ENCODE data around the gene ZFPM1.
"Not testable (repeated sequence)": the region's sequence is repeated elsewhere in the genome, so short reads cannot be mapped to it uniquely, and the experiment has no call there.

The ZFPM1 gene

DNA sequence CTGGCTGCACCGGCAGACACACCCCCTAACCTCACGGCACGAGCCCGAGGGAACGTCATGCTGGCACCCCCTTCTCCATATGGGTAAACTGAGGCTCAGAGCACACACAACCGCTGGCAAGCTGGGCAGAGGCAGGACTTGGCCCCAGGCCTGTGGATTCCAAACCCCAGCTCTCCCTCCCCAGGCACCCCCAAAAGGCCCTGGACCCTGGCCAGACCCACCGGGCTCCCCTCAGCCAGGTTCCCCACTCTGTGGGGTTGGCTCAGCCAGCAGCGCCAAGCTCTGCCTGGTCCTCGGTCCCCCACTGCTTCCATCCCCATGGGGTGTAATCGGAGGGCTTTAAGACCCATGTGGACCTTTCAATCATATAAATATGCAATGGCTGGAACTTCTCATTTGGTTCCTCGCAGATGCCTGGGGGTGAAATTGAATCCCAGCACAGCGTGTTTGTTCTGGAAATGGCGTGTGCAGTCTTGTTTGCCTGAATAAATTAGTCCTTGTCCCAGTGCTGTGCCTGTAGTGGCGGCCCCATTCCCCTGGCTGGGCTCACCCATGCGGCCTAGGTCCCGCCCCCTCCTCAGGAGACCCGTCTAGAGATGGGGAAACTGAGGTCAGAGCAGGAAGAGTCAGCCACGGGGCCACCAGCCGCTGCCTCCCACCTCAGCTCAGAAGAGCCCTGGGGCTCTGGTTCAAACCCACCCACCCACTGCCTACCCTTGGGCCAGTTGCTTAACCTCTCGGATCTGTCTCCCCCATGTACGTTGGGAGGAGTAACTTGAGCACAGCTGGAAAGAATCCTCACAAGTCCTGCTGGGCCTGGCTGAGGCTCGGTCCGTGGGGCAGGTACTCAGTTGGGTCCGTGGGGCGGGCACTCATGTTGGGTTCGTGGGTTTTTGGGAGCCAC lies 57.3 kb downstream of the ZFPM1 start:
- in situ Hi-C loops (cut with MboI; ENCODE audit: low sequenced_read_pairs): no loop called here

DNA sequence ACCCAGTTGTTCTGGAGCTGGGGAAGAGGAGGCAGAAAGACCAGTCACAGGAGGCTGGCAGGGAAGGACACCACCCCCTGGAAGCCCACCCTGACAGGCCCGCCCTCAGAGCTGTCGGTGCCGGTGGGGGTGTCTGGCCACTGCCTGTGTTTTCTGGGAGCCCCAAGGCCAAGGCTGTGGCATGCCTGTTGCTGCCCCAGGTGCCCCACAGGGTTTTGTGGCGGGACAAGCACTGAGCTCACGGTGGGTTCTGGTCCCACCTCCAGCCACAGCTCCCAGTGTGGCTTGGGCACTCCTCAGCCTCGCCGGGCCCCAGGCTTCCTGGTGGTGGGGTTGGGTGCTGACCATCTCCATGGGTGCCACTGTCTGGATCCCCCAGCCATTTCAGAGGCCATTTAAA lies 58.0 kb downstream of the ZFPM1 start:
- in situ Hi-C loops (cut with MboI; ENCODE audit: low sequenced_read_pairs): no loop called here

DNA sequence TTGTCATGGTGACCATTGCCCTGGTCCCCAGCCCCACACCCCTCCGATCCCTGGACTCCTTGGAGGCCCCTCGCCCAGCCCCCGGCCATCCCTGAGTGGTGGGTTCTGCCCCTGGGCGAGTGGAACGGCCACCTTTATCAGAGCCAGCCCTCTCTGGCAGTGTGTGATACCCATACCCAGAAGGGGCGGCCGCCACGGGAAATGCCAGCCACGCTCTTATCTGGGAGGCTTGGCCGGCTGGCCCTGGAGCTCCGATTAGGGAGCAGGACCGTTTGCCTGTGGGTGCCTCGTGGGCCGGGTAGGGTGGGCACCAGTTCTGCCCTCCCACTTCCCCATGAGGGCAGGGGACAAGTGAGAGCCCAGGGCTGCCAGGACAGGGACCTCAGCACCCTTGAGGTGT lies 58.8 kb downstream of the ZFPM1 start:
- in situ Hi-C loops (cut with MboI; ENCODE audit: low sequenced_read_pairs): no loop called here

DNA sequence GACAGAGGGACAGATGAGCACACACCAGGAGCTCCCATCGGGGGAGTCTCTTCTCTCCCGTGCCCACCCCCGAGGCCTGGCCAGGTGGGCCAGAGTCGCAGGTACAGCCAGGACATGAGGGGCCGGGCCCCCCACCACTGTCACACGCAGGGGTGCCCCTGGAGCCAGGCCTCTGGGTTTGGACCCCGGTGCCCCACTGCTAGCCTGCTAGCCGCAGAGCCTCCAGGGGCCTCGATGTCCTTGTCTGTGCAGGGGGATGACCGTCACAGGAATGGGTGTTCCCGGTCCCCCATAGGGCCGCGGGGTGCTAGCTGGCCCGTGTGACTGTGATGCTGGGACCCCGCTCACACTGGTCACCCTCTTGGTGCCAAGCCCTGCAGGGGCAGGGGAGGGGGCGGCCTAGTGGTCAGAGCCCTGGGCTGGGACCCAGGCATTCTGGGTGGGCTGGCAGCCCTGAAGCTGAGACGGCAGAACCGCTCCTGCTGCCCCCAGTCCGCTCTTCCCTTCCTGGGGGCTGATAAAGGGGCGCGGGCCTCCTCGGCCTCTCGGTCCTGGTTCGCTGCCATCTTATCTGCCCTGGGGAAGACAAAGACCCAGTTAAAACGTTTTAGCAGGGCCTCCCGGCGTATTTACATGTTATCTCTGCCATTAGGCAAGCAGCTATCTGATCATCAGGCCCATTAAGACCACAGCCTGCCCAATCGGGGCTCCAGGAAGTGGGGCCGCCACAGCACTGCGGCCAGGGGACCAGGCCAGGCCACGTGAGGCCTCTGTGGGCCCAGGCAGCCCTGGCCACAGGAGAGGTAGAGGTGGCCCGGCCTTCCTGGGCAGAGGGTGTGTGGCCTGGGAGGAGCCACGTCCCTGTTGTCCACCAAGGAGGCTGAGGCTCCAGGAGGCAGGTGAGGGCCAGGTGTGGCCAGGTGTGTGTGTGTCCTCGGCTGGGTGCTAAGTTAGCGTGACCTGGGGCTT lies 59.9 kb downstream of the ZFPM1 start:
- in situ Hi-C loops (cut with MboI; ENCODE audit: low sequenced_read_pairs): no loop called here

DNA sequence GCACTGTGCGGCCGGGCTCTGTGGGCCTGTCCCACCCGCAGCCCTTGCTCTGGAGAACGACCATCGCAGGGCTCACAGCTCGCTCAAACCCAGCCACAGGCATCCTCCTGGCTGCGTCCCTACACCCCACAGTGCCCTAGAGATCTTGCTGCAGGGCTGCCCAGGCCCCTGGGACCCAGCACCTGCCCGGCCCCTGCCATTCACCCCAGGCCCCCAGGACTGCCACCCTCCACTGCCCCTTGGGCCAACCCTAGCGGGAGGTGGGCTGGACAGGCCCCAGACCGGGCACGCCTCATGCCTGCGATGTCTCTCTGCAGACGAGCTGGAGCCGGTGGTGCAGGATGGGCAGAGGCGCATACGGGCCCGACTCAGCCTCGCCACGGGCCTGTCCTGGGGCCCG lies 61.0 kb downstream of the ZFPM1 start:
- in situ Hi-C loops (cut with MboI; ENCODE audit: low sequenced_read_pairs): no loop called here

DNA sequence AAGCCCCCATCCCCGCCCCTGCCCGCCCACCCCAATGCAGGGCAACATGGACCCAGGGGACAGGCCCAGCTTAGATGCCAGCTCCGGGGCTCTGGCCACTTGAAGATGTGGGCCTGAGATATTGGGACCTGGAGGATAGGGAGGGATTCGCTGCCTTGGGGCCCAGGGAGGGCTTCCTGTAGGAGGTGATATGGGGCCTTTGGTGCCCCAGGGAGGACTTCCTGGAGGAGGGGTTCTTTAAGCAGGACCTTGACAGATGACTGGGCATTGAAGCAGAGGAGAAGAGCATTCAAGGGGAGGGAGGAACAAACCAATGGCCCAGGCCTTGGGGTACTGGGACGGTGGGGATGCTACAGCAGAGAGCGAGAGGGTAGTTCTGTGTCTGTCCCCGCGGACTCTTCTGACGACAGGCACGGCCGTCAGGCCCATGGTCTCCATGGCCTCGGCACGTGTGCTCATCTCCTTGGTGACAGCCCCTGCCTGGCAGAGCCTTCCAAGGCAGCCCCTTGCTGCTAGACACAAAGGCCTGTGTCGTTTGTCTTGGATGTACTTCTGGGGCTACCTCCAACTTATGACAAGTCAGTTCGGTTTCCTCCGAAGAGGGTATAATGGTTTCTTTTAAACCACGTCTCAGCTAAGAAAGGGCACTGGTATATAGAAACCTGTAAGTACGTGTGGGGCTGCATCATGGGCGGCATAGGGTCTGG lies 61.6 kb downstream of the ZFPM1 start:
- in situ Hi-C loops (cut with MboI; ENCODE audit: low sequenced_read_pairs): no loop called here

DNA sequence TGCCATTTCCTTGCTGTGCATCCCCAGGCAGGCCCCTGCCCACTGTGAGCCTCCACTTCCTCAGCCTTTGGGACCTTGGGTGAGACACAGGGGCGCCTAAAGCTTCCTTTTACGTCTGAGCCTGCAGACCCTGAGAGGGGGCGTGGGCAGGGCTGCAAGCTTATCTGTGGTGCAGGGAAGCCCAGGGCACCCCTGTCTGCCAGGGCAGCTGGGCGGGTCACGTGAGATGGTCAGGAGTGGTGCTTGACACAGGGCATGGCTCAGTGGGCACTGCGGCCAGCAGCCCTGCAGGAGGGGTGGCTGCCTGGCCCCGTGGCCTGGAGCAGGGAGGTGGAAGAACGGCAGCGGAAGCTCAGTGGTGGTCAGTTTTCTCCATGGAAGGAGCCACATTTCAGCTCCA lies 62.3 kb downstream of the ZFPM1 start:
- in situ Hi-C loops (cut with MboI; ENCODE audit: low sequenced_read_pairs): no loop called here

DNA sequence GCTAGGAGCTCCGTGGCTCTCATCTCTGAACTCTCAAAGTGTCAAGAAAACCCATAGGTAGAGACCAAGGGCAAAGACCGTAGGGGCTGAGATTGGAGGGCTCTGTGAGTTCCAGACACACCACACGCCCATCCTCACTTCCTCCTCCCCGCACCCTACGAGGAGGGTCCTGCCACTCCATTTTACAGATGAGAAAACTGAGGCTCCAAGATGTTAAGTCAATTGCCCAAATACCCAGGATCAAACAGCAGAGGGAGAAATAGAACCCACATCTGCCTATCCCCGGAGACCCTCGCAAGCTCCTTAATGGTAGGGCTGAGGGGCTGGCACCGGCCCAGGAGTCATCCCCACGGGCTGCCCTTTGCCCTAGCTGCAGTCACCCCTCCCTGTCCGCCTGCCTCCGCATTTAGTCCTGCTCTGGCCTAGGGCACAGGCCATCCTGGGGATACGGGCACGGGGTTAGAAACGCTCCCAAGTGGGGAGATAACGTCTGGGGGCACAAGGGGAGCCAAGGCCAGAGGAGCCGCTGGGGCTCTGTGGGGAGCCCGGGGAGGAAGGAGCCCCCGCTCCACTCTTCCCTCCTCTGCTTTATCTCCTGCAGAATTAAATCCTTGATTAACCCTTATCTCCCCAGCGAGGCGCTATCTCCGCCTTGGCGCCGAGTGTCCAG lies 63.0 kb downstream of the ZFPM1 start:
- in situ Hi-C loops (cut with MboI; ENCODE audit: low sequenced_read_pairs): no loop called here

DNA sequence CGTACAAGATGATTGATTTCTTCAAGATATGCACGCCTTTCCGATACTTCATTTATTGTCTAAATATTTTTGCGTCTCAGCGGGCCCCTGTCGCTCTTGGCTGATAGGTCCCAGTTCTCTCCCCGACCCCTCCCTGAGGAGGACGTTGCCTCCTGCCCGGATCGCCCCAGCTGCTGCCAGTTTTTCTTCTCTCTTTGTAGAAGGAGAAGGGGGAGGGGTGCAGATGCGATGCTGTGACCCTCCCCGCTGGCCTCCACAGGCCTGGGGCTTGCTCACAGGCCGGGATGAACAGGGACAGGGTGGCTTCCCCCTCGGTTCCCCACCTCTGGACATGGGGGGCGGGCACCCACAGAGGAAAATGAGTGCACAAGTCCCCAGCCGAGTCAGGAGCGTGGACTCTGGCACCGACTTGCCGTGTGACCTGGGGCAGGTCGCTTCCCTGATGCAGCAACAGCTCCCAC lies 63.6 kb downstream of the ZFPM1 start:
- in situ Hi-C loops (cut with MboI; ENCODE audit: low sequenced_read_pairs): no loop called here

DNA sequence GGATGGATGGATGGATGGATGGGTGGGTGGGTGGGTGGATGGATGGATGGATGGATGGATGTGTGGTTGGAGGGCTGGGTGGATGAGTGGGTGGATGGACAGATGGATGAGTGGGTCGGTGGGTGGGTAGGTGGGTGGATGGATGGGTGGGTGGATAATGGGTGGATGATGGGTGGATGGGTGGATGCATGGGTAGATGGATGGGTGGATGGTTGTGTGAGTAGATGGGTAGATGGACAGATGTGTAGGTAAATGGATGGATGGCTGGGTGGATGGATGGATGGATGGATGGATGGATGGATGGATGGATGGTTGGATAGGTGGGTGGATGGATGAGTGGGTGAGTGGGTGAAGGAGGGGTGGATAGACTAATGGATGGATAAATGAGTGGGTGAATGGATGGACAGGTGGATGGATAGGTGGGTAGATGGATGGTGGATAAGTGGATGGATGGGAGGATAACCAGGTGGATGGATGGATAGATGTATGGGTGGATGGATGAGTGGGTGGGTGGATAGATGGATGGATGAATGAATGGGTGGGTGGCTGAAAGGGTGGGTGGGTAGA lies 64.2 kb downstream of the ZFPM1 start:
- in situ Hi-C loops (cut with MboI; ENCODE audit: low sequenced_read_pairs): not testable (repeated sequence)

DNA sequence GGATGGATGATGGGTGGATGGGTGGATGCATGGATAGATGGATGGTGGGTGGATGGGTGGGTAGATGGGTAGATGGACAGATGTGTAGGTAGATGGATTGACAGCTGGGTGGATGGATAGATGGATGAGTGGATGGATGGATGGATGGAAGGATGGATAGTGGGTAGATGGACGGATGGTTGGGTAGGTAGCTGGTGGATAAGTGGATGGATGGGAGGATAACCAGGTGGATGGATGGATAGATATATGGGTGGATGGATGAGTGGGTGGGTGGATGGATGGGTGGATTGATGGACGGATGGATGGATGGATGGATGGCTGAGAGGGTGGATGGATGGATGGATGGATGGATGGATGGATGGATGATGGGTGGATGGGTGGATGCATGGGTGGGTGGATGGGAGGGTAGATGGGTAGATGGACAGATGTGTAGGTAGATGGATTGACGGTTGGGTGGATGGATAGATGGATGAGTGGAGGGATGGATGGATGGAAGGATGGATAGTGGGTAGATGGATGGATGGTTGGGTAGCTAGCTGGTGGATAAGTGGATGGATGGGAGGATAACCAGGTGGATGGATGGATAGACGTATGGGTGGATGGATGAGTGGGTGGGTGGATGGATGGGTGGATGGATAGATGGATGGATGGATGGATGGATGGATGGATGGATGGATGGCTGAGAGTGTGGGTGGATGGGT lies 65.5 kb downstream of the ZFPM1 start:
- in situ Hi-C loops (cut with MboI; ENCODE audit: low sequenced_read_pairs): not testable (repeated sequence)

DNA sequence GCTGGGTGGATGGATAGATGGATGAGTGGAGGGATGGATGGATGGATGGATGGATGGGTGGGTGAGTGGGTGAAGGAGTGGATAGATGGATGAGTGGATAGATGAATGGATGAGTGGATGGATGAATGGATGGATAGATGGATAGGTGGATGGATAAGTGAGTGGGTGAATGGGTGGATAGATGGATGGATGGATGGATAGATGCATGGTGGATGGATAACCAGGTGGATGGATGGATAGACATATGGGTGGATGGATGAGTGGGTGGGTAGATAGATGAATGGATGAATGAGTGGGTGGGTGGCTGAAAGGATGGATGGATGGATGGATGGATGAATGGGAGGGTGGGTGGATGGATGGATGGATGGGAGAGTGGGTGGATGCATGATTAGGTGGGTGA lies 66.2 kb downstream of the ZFPM1 start:
- in situ Hi-C loops (cut with MboI; ENCODE audit: low sequenced_read_pairs): no loop called here

DNA sequence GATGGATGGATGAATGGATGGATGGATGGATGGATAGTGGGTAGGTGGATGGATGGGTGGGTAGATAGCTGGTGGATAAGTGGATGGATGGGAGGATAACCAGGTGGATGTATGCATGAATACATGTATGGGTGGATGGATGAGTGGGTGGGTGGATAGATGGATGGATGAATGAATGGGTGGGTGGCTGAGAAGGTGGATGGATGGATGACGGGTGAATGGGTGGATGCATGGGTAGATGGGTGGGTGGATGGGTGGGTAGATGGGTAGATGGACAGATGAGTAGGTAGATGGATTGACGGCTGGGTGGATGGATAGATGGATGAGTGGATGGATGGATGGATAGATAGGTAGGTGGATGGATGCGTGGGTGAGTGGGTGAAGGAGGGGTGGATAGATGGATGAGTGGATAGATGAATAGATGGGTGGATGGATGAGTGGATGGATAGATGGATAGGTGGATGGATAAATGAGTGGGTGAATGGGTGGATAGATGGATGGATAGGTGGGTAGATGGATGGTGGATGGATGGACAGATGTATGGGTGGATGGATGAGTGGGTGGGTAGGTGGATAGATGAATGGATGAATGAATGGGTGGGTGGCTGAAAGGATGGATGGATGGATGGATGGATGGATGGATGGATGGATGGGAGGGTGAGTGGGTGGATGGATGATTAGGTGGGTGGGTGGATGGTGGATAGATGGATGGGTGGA lies 67.0 kb downstream of the ZFPM1 start:
- in situ Hi-C loops (cut with MboI; ENCODE audit: low sequenced_read_pairs): no loop called here

DNA sequence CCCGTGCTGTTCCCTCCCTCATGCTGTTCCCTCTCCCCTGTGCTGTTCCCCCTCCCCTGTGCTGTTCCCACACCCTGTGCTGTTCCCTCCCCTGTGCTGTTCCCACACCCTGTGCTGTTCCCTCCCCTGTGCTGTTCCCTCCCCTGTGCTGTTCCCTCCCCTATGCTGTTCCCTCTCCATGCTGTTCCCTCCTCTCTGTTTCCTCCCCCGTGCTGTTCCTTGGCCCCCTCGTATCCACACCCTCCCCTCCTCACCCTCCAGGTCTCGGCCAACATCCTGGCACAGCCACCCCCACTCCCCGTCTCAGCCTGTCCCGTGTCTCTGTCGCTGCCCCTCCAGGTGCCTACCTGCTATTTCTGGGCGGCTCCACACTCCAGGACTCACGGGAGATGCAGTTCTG lies 68.6 kb downstream of the ZFPM1 start:
- in situ Hi-C loops (cut with MboI; ENCODE audit: low sequenced_read_pairs): no loop called here

DNA sequence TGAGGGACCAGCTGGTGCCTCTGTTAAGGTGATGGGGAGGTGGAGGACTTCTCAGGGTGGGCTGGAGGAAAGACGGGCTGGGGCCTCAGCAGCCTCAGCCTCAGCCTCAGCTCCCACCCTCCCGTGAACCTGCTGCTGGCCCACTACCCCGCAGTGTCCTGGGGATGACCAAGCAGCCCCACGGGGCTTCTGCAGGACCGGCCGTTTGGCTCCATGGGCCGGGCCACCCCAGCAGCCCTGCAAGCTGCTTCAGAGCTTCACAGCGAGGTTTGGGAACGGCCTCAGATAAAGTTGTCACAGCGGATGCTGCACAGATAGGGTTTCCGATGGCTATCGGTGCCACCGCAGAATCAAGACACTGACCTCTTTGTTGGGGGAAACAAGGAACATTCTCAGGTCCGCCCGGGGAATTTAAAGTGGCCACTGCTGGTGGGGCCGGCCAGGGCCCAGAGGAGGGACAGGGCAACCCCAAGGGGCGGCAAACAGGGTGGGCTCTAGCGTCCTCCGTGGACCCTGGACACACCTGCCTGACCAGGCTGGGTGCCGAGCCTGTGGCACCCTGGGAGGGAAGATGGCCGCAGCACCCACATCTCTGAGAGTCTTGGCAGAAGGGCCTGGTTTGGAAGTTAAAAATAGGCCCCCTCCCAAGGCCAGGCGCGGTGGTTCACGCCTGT lies 69.3 kb downstream of the ZFPM1 start:
- in situ Hi-C loops (cut with MboI; ENCODE audit: low sequenced_read_pairs): no loop called here

DNA sequence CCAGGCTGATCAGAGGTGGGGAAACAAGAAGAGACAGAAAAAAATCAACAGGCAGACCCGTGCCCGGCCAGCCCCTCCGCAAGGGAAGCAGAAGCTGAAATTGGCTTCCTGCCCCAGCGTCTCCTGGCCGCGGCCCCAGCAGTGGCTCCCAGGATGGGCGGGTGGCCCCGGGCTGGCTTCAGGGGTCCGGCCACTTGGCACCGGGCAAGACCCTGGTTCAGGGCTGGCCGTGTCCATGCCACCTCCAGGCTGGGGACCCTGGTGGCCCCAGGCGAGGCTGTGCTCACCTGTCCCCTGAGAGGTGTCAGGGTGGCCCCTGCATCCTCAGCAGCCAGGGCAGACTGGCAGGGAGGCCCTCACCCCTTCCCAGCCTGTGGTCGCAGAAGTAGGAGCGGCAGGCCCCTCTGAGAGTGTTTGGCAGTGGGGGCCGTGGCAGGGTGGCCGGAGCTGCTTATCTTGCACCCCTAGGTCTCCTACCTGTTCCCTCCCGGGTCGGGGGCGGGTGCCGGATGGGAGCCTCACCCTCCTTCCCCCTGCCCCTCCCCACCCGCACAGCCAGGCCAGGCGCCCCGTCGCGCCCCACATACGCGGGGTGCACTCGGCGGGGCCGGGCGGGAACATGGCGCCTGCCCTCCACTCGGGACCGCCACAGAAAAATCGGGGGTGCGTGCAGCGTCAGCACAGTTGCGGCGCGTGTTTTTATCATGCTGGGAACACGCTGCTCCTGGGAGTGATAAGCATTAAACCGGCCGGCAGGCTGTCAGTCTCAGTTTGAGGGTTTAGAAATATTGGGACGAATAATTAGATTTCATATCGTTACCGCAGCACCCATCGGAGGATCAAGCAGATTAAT lies 70.5 kb downstream of the ZFPM1 start:
- in situ Hi-C loops (cut with MboI; ENCODE audit: low sequenced_read_pairs): no loop called here

DNA sequence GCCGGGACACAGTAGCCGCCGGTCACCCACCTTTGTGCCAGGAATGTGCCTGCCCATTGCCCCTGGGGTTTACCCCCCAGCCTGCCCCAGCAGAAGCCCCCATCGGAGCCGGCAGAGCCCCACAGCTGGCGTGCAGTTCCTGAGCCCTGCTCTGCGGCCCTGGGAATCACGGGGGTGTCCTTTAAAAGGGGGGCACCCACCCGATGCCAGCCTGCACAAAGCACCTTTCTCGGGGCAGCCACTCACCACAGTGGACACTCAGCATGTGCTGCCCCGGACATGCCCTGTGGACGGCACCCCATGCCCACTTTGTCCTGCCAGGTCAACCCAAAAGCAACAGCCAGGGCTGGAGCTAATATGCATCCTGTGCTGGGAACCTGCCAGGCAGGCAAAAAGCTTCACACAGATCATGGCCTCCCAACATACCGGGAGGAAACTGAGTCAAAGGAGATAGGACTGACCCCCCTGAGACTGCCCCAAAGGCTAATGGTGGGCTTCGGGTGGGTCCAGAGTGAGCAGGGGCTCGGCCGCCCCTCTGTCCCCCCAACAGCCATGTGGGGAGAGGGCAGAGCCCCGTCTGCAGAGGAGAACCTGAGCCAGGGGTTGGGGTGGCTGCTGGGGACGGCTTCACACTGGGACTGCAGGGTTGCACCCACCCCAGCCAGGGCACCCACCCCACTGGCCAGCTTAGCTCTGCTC lies 71.3 kb downstream of the ZFPM1 start:
- in situ Hi-C loops (cut with MboI; ENCODE audit: low sequenced_read_pairs): no loop called here
